ENCODE data around the gene CMTM1.

CMTM1 gene

DNA sequence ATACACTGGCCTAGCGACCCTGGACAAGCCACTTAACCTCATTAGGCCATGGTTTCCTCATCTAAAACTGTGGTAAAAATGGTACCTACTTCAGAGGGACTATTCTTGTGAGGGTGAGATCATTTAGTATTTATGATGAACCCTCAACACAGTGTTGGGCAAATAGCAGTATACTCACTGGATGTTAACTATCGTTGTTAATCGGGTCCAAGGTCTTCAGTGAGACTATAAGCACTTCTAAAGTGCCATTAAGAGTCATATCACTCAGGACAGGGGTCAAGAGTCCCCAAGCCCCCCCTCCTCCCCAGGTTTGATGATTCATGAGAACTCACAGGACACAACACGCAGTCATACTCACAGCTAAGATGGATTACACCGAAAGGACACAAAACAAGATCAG, 27.3 kb upstream of the CMTM1 start:
- no peak for DNase-seq (ENCODE audit: low read depth)

DNA sequence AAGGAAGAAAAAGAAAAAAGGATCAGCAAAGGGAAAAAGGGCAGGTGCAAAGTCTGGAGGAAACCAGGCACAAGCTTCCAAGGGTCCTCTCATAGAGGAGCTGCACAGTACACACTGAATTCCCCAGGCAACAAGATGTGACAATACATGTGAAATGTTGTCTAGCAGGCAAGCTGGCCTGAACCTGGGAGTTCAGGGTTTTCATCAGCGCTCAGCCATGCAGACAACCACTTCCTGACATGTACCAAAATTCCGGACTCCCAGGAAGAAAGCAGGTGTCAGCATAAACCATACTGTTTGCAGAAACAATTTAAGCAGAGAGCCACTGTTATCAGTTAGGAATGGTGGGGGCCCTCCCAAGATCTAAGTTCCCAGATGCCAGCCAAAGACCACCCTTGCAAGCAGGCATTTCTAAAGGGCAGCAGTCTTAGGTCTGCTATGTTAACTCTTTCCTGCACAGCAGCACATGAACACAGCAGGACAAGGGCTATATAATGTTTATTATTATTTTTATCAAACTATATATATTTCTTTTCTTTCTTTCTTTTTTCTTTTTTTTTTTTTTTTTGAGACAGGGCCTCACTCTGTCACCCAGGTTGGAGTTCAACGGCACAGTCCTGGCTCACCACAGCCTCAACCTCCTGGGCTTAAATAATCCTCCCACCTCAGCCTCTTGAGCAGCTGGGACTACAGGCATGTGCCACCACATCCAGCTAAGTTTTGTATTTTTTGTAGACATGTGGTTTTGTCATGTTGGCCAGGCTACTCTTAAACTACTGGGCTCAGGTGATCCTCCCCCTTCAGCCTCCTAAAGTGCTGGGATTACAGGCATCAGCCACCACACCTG, 26.4 kb upstream of the CMTM1 start:
- no peak for DNase-seq (ENCODE audit: low read depth)

DNA sequence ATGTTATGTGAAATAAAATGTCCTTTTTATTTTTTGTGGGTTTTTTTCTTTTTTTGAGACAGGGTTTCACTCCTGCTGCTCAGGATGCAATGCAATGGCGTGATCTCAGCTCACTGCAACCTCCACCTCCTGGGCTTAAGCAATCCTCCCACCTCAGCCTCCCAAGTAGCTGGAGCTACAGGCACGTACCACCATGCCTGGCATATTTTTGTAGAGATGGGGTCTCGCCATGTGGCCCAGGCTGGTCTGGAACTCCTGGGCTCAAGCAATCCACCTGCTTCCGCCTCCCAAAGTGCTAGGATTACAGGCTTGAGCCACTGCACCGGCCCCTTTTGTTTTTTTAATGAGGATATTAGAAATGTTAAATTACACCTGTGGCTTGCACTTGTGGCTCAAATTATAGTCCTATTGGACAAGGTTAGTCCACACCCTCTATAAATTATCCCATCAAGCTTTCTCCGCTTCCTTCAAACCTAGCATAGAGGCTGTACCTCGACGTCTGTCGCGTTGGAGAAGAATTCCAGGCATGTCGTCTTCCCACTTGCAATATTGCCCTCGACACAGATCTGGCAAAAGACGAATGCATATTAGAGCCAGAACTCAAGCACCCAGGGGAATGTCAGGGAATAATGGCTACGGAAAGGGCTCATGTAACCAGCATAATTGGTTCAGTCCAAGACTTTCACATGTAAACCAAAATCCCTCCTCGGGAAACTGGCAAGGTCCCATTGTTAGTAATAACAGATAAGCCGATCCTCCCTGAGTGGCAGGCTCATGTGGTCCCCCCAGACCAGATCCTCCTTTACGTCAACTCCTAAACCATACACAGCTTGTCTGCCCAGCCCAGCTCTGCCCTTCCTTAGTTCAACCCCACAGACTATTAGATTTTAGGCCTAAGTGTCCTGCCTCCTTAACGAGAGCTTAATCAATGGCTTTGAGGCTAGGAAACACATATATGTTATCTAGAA, 24.6 kb upstream of the CMTM1 start:
- no peak for DNase-seq (ENCODE audit: low read depth)

DNA sequence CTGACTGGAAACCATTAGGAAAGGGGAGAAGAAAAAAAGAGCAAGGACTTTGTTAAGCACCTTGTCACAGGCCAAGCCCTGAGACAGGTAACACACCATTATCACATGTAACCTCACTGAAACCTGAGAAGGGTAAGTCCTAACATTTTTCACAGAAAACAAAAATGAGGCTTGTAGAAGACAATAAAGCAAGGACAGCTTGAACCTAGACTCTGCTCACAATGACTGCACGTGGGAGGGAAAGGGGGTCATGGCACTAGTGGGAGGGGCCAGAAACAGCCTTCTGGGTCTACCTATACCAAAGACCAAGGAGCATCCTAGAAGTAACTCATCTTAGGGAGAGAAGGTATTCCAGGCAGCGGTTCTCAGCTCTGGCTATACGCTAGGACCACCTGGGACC, 23.8 kb upstream of the CMTM1 start:
- DNase-seq (ENCODE audit: low read depth): no peak

DNA sequence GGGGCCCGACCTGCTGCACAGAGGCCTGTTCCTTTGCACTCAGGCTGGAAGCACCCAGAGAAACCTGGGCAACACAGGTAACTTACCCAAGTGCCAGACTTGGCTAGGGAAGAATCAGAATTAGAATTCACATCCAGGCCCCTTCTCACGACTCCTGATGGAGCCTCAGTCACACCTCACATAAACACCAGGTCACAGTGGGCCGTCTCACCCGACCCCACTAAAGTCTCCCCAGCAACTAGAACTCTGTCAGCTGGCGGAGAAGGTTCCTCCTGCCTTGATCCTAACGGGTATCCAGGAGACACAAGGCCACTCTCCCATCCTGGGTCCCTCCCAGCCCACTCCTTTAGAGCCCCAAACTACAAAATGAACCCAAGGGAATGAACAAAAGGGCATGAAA, 22.7 kb upstream of the CMTM1 start:
- no peak for DNase-seq (ENCODE audit: low read depth)

DNA sequence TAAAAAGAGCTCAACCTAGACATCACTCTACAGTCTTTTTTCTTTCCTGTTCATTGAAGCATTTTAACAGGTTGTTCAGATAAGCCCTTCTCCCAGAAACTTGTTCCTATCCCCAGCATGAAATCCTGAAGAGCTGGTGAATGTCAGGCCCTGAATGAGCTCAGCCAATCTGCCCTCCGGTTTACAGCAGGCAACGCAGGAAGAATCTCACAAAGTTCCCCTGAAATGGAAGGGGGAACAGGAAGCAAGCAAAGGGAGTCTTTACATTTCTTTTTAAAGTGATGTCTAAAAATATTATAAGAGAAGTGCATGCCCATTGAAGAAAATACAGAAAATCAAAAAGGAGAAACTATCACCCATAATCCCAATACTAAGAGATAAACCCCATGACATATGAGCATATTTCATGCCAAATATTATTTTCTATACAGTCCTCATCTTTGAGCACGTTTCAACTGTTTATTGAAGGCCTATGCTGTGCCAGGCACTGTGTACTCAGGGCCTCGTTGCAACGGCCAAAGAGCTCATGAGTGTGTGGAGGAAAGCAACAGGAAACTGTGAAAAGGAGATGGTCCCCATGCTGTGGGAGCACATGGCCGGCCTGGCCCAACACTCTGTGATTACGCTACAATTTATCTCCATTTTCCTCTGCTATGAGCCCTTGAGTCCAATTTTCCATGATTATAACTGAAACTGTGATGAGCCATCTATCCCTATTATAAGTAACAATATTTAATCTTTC, 22.1 kb upstream of the CMTM1 start:
- no peak for DNase-seq (ENCODE audit: low read depth)

DNA sequence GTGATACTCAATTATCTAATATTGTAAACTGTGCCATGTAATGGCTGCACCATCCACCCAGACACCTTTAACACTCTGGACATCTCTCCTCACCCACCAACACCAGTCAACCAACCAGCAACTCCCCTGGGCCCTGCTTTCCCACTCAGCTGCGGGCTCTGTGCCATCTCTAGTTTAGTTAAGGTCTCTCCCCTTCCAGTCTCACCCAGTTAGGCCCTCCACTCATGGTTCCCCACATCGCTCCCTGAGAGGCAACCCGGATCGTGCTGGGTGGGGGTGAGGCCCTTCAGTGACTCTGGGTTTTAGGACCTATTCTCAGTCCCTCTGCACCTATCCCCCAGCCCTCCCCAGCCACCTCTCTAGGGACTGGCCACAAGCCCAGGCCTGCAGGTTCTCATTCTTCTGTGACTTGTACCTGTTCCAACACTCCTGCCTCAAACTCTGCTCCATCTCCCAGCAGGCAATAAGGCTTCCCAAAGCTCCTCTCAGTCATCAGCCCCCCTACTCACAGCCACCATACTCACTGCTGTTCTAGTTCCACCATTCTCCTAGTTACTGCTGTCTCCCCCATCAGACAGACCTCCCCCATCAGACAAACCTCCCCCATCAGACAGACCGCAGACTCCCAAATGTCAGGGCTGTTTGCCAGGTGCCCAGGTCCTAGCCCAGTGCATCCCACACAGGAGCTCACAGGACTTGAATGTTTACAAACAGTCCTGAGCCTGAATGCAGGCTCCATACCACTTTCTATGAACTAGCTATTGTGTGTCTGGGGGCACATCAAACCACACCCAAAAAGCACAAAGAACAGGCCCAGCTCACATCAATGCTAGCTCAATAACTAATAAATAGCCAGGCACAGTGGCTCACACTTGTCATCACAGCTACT, 18.9 kb upstream of the CMTM1 start:
- DNase-seq (ENCODE audit: low read depth): no peak

DNA sequence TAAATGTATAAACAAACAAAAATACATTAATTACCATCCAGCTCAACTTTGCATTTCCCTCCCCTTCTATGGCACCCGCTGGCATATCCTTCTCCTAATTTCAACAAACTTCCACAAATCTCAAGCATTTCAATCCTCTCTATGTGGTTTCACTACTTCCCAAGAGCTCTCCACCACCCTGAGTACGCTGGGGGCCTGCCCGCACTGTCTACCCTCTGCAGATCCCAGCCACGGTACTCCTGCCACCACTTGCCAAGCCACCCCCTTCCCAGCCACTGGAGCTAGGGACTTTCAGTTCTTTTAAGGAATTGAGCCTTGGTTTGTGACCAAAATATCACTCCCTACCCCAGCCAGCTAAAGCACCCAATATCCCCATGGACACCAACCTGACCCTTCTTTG, 18.2 kb upstream of the CMTM1 start:
- no peak for DNase-seq (ENCODE audit: low read depth)

DNA sequence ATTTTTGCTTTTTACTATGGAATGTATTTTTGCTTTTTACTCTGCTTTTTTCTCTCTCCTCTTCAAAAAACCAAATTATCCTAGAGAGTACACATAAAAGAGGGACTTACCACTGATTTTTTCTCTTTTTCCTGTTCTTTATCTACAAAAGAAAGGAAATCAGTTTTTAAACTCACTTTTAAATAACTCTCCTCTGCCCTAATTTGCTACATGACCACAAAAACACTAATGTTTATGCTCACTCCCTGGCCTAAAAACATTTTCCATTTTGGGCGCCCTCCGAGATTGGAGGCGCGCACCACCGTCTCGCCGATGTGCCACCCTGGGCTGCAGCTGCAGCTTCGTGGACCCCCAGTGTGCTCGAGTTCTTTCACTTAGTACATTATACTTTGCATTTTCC, 17.4 kb upstream of the CMTM1 start:
- DNase-seq (ENCODE audit: low read depth): no peak

DNA sequence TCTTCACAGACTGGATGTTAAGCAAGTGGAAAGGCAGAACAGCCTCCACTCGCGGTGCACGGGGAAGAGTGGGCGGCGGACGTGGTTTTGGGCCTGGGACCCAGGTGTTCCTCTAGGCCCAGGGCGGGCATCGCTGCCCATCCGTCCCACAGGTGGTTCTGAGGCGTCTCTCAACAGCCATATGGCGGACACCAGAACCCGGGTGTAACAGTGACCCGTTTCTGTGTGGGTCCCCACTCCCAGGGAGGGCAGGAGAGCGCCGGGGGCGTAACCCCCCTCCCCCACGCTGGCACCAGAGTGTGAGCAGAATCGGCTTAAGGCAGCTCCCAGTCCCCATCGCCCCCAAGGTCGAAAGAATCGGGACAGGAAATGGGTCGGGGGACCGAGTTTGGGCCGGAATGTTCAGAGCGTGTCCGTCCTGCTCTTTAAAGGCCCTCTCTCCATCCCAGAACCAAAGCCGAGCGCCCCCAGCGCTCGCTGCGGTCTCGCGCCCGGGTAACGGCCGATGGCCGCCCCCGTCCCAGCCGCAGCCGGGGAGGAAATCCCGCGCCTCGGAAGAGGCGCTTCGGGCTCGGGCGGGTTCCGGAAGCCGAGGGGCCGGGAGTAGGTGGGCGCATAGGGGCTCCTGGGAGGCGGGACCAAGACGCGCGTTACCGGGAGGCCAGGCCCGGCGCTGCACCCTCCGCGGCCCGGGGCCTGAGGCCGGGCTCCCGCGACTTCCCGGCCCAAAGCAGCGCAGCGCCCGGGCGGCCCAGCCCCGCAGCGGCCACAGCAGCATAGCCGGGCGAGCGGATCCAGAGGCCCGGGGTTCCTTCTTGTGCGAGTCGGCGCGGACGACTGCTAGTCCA, 16.7 kb upstream of the CMTM1 start, which contains the start of gene TK2:
TSS of gene TK2 (minus strand) at position 839 of the 848 bp plus-strand sequence. CDS start at position 778, 61 bp downstream.
- DNase-seq (ENCODE audit: low read depth): peak; percentile 41

DNA sequence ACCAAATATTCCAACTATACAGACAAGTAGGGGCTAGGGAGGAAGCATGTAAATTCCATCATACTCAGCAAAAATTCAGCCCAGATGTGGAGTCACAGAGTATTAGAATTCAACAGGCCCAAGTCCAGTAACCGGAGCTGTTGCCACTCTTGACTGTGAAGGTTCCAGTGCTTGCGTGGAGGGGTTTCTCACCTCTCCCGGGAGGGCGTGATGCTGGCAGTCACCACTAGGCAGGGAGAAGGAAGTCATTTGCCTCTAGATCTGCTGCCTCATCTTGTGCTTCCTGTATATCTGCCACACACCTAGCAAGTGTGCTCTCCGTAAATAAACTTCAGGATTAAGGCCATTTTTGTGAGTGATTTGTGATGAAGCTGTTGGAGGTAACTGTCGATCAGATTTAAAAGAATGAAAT, 14.9 kb upstream of the CMTM1 start:
- DNase-seq (ENCODE audit: low read depth): no peak

DNA sequence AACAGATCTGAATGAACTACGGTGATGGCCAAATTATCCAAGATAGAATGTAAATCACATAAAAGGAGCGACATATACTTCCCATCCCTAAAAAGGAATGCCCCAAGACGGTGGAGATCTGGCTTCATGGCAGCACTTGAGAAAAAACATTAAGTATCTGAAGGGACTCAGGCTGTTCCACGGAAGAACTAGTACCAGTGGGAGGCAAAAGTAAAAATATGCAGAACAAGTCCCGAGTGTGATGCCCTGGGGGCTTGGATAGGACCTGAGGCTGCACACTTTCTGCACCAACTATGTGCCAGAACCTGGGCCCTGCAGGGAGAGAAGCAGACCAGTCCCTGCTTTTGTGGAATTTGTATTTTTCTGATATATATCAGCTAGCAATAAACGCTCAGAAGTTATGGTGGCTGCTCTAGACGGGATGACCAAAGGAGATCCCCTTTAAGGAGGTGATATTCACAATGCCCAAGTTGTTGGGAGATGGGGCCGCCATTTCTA, 14.4 kb upstream of the CMTM1 start:
- DNase-seq (ENCODE audit: low read depth): no peak

DNA sequence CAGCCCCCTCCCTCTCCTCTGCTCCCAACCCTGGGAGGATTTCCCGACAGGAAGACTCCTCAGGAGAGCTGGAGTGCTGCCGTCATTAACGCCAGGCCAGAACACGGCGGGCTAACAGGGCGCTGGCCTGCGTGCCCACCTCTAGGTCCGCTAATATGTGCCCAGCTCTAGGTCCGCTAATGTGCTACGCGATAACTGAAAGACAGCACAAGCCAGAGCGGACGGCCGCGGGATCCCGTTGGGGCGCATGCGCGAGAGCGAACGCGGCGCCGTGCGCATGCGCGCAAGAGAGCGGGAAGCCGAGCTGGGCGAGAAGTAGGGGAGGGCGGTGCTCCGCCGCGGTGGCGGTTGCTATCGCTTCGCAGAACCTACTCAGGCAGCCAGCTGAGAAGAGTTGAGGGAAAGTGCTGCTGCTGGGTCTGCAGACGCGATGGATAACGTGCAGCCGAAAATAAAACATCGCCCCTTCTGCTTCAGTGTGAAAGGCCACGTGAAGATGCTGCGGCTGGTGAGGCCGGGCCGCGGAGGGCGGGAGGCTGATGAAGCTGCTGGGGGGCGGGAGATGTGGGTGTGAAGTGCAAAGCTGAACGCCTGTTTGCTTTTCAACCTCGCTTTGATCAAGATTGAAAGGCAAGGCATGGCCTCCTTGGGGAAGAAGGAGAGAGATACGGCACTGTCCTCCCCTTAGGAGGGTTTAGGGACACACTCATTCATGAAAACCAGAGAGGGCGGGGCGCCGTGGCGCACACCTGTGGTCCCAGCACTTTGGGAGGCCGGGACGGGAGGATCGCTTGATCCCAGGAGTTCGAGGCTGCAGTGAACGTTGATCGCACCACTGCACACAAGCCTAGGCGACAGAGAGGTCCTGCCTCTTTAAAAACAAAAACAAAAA, 13.7 kb upstream of the CMTM1 start, which contains the start of gene CKLF:
TSS of gene CKLF (plus strand) at position 291 of the 892 bp plus-strand sequence. CDS start at position 431, 140 bp downstream.
- DNase-seq (ENCODE audit: low read depth): peak; percentile 90

DNA sequence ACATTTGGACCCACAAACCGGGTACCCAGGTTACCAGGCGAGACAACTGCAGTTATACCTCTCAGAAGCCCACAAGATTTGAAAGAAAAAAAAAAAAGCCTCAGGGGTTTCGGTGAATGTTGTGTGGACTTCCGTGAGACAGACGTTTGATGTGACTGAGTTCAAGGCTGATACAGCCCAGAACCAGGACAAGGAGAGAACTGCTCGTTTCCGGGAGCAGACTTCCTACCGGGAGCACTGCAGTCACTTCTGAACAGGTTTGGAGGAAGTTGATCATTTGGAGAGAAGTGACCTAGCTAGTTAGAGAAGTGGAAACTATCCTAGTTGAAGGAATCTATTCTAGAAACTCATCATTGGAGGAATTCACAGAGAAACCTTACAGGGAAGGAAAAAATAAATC, 13.0 kb upstream of the CMTM1 start:
- no peak for DNase-seq (ENCODE audit: low read depth)

DNA sequence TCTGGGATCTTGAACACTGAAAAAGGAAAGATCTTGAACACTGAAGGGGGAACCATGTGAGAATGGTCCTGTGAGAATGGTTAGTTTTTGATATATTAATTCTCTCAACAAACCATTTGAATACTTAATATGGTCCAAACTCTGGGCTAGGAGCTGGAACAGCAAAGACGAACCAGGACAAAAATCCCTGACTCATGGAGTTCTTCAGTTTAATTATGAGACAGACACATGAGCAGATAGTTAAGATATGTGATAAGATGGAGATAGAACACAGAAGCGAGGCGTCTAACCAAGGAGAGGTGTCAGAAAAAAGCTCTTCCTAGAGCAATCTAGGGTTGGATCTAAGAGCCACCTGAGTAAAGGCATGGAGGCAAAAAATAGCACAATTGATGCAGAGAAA, 12.2 kb upstream of the CMTM1 start:
- DNase-seq (ENCODE audit: low read depth): no peak

DNA sequence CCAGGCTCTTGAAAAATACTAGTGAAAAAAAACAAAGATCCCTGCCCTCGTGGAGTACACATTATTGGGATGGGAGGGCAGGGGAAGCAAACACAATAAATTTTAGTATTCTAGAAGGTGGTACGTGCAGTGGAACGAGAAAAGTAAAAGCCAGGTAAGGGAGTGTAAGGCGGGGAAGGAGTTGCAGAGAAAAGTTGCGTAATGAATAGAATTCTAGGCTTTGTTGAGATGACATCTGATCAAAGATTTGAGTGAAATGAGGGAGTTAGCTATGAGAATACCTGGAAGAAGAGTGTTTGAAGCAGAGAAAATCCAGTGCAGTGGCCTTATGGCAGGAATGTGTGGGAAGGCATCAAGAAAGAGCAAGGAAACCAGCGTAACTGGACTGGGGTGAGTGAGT, 11.7 kb upstream of the CMTM1 start:
- no peak for DNase-seq (ENCODE audit: low read depth)

DNA sequence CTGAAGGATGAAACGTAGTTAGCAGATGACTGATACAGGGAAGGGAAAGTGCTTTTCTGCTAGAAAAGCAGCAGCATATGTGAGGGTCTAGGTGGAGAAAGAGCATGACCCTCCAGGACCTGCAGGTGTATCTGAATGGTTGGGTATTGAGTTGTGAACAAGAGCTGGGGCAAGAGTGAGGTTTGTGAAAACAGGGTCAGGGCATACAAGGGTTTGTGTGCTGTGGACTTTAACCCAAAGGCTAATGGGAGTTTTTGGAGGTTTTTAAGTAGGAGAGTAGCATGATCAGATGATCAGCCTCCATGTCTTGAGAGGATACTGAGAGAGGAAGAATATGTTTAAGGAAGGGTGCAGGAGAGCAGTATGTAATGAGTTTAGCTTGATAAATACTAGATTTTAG, 6.1 kb upstream of the CMTM1 start:
- DNase-seq (ENCODE audit: low read depth): no peak

DNA sequence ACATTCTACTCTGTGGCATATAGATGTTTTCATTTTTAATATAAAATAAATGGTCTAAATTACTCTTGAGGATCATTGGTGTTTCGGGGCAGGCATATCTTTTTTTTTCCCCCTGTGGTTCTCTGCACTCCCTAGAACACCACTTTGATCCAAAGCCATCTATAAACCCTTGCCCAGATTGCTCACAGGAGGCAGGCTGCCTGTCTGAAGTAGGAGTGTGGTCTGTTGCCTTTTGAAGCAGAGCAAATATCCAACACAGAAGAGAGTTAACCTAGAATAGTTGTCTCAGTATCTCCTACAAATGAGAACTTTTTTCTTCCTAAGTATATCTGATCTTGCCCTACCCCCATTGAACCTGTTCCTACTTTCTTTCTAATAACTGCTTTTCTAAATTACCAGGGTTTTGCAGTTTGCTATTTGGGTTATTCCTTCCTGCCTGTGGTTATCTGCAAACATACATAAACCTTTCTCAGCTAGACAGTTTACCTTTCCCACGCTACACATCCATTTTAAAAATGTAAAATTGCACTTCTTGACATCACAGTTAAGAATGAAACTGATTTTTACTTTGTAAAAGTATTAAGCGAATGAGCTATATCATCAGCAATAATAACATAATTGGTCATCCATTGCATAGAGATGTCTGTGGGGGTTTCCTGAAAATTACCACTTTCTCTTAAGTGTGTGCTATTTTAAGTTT, 4.7 kb upstream of the CMTM1 start:
- DNase-seq (ENCODE audit: low read depth): no peak
